Large intestine (tissue), 12 donors: Measurements from ENCODE around the gene PNMA6F. TPM values are rescaled to one million over a fixed set of nuclear protein-coding genes. Genes with fewer than 3 reads are reported as not detected.

ENCODE experiments used
- DNase-seq, 2 donors: peaks; one replicate each; pipeline versions ENCODE4 v3.0.0 to v3.0.0-alpha.2; 2013
- H3K27ac ChIP-seq: one replicate; pipeline ENCODE4 v1.5.1; 2013; ENCODE audit warnings: low read length
- H3K27me3 ChIP-seq: 2 replicates; pipeline ENCODE4 v1.6.1; 2013; ENCODE audit warnings: low read length; ENCODE audit not compliant: control insufficient read depth, insufficient read depth
- H3K36me3 ChIP-seq: 2 replicates; pipeline ENCODE4 v1.6.1; 2013; ENCODE audit warnings: low read length; ENCODE audit not compliant: control insufficient read depth, insufficient read depth
- H3K4me1 ChIP-seq: one replicate; pipeline ENCODE4 v1.6.1; 2013; ENCODE audit warnings: low read length; ENCODE audit not compliant: control insufficient read depth, insufficient read depth
- H3K4me3 ChIP-seq: one replicate; pipeline ENCODE4 v1.5.1; 2013; ENCODE audit warnings: low read length
- H3K9me3 ChIP-seq: one replicate; pipeline ENCODE4 v1.6.1; 2013; ENCODE audit warnings: mild to moderate bottlenecking, low read depth, low read length, moderate library complexity; ENCODE audit not compliant: control insufficient read depth
- WGBS: methylation state at CpG from one replicate; pipeline ENCODE4 v1.1.5; 2013; ENCODE audit warnings: low lambda C conversion rate; ENCODE audit not compliant: insufficient coverage; 5-methylcytosine and 5-hydroxymethylcytosine counted together
- long read RNA-seq, 11 donors: transcript quantifications; one replicate each; lab custom pipeline, GENCODE V29; 2026
- polyA plus RNA-seq: library from polyadenylated mRNA; unstranded; fragments of 120-200 nt; gene quantifications from one replicate; pipeline ENCODE4 v1.2.1, GENCODE V29; 2013

PNMA6F gene
- 0.01 TPM for polyA plus RNA-seq
- long read RNA-seq, donor 1: 0 reads
- long read RNA-seq, donor 2: 0 reads
- long read RNA-seq, donor 3: 0 reads
- long read RNA-seq, donor 4: 0 reads
- long read RNA-seq, donor 5: 0 reads
- long read RNA-seq, donor 6: 0 reads
- long read RNA-seq, donor 7: 0 reads
- long read RNA-seq, donor 8: 0 reads
- long read RNA-seq, donor 9: 0 reads
- long read RNA-seq, donor 10: 0 reads
- long read RNA-seq, donor 11: 0 reads

DNA sequence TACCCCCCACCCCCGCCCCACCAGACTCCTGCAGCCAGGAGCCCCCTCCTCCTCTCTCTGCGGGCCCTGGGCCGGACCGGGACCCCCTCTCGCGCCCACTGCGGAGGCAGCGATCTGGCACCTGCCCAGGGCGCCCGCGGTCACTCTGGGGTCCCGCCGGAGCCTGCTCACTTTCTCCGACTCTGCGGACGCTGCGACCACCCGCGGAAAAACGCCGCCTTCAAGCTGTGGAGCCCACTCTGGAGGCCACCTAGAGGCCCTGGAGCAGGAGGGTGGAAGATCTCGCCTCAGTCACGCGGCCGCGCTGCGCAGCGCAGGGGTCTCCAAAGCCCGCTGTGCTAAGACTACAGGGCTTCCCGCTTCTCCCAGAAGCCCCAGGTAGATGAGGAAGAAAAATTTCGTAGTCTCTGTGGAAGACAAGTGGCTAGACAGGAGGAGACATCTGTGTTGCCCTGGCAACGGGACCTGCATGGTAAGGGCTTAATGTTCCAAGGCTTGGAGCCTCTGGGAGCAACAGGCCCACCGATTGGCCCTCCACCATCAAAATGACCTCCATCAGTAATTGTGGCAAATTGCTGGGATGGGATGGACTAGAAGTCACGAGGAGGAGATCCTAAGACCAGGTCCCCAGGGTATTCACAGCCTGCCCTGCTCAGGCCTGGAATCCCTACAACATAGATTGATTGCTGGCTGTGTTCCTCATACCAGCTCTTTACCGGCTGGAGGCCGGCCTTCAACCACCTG is at the start of gene PNMA6F:
PNMA6F (minus strand) TSS at position 387 of the 744 bp plus-strand sequence. CDS start 1,093 bp downstream, outside the sequence.
- Histone ChIP-seq H3K27ac (no peak within 1 kb of the TSS), H3K4me3 (no peak within 1 kb of the TSS), H3K27me3 (peaks cover 15% of the 10 kb centered on the region), H3K4me1 (no peaks in the 10 kb centered on the region), H3K9me3 (no peaks in the 10 kb centered on the region), H3K36me3 (no peaks in the 10 kb centered on the region)
- DNase-seq: no peak
- no CpG with 5 or more reads among the region's 36 CpGs for WGBS

DNA sequence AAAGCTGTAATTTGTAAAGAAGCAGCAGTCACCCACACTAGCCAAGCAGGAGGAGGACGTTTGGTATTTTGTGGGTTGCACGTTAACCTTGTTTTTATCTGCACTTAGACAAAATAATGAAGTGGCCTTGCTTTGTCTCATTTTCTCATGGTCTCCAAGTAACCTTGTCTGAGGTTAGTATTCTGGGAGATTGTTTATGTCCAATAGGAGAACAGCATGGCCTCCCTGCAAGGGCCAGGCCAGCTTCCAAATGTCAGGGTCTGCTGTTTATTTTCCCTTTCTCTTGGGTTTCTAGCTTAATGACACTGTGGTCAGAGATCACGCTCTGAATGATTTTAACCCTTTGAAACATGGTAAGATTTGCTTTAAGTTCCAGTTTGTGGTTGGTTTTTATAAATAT is 49.7 kb upstream of the PNMA6F start:
- WGBS: no CpG with 5 or more reads among the region's 3 CpGs
- Histone ChIP-seq H3K27me3 (no peaks in the 10 kb centered on the region), H3K4me1 (no peaks in the 10 kb centered on the region), H3K4me3 (no peak overlapping the region), H3K9me3 (no peaks in the 10 kb centered on the region), H3K36me3 (no peaks in the 10 kb centered on the region), H3K27ac (no peak overlapping the region)
- DNase-seq: no peak

DNA sequence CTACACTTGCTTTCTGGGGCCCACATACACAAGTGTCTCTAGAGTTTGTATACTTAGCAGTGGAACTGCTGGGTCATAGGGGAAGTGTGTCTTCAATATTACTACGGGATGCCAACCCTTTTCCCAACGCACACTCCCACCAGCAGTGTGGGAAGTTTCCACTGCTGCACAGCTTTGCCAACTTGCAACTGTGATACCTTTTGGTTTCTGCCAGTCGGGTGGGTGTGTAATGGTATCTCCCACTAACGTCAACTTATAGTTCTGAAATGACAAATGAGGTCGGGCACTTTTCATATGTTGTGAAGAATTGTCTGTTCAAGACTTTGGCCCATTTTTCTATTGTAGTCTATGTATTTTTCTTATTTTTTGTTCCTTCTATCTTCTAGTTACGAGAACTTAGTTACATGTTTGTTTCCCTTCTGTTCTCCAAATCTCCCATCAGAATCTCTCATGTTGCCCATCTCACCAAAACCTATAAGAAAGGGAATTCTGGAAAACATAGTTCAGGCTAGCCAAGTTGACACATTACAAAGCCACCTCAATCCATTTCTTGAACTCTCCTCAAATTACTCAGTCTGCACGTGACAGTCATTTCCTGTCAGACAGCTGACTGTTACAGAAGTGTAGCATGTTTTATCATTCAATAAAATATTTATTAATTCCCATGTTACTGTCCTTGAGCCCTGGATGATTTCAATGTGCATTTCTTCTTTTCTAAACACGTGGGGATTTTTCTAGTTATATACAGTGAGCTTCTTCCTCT is 48.9 kb upstream of the PNMA6F start:
- H3K36me3 ChIP-seq: no peaks in the 10 kb centered on the region
- no peak overlapping the region for H3K4me3 ChIP-seq
- H3K9me3 ChIP-seq: no peaks in the 10 kb centered on the region
- DNase-seq: no peak
- 100% methylated on average over 1 of the region's 8 CpGs for WGBS
- no peaks in the 10 kb centered on the region for H3K4me1 ChIP-seq
- H3K27ac ChIP-seq: no peak overlapping the region
- H3K27me3 ChIP-seq: no peaks in the 10 kb centered on the region

DNA sequence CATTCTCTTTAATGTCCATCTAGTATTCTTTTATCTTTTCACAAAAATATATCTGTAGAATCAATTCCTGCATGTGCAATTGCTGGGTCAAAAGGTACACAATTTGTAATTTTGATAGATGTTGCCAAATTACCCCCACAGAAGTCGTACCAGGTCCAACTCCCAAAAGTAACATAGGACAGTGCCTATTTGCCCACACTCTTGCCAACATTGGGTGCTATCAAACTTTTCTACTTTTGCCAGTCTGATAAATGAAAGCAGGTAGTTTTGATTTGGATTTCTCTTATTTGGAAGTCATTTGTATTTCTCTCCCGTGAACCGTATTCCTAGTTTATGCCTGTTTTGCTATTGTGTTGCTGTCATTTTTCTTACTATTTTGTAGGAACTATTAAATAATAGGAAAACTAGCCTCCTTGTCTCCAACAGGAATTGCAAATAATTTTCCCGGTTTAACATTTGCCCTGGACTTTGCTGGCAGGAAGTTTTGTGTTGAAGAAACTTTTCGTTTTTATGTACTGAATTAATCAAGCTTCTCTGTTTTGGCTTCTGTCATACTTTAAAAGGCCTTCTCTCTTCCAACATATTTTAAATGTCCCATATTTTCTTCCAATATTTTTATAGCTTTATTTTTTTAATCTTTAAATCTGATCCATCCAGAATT is 45.4 kb upstream of the PNMA6F start:
- no peak overlapping the region for H3K4me3 ChIP-seq
- H3K27ac ChIP-seq: no peak overlapping the region
- no peaks in the 10 kb centered on the region for H3K4me1 ChIP-seq
- no peaks in the 10 kb centered on the region for H3K36me3 ChIP-seq
- no peak for DNase-seq
- WGBS: no CpG with 5 or more reads among the region's 5 CpGs
- no peaks in the 10 kb centered on the region for H3K27me3 ChIP-seq
- H3K9me3 ChIP-seq: no peaks in the 10 kb centered on the region

DNA sequence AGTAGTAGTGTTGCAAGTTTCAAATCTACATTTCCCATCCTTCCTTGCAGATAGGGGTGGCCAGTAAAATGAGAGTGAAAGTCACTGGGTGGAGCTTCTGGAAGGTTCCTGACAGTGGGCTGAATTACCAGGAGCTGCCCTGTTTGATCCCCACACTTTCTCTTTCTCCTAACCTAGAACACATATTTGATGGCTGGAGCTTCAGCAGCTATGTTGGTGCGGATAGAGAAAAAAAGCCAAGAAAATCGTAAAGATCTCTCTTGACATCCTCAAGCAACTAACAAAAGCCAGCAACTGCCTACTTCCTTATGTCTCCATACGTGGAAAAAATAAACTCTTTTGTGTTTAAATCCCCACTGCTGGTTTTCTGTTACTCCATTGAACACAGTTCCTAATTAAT is 44.6 kb upstream of the PNMA6F start:
- no peak overlapping the region for H3K4me3 ChIP-seq
- WGBS: no CpG with 5 or more reads among the region's 3 CpGs
- H3K27me3 ChIP-seq: no peaks in the 10 kb centered on the region
- no peaks in the 10 kb centered on the region for H3K36me3 ChIP-seq
- no peak overlapping the region for H3K27ac ChIP-seq
- DNase-seq: no peak
- H3K4me1 ChIP-seq: no peaks in the 10 kb centered on the region
- H3K9me3 ChIP-seq: no peaks in the 10 kb centered on the region

DNA sequence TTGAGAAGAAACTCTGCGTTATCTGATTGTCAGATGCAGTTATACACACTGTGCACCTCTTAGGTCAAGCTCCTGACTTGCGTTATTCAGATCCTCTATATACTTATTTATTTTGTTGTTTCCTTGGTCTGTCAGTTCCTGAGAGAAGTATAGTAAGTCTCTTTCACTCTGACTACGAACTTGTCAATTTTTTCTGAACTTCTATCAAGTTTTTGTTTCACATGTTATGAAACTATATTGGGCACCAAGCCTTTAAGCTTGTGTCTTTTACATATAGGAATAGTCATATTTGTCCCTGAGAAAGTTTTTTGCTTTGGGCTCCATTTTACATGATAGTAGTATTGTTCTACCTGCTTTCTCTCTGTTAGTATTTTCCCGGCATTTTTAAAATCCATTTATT is 44.1 kb upstream of the PNMA6F start:
- Histone ChIP-seq H3K27me3 (no peaks in the 10 kb centered on the region), H3K36me3 (no peaks in the 10 kb centered on the region), H3K27ac (no peak overlapping the region), H3K9me3 (no peaks in the 10 kb centered on the region), H3K4me1 (no peaks in the 10 kb centered on the region), H3K4me3 (no peak overlapping the region)
- 80% methylated on average over 1 of the region's 4 CpGs for WGBS
- DNase-seq: no peak

DNA sequence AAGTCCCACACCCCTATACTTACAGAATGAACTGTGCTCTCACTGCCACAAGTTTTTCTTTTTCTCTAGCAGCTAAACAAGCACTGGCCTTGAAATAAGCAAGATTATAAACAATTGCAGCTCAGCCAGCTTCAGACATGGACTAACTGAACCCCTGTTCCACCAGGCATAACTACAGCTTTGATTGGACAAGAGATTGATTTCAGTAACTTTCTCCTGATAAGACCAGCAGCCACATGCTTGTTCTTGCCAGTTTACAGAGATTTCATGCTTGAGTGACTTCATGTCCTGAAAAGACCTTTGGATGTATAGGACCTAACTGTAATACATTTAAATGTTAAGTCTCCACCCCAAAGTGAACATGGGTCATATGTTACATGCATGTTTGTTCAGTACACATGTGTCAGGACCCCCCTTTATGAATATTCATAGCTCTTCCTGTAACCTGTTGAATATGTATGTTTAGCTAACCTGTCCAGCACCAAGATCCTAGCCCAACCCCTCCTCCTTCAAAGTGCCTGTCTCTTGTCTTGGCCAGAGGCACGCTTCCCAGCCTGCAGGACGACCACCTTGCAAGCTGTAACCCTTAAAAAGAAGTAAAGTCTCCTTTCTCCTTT is 40.3 kb upstream of the PNMA6F start:
- WGBS: no CpG with 5 or more reads among the region's 2 CpGs
- Histone ChIP-seq H3K9me3 (no peaks in the 10 kb centered on the region), H3K4me1 (no peaks in the 10 kb centered on the region), H3K4me3 (no peak overlapping the region), H3K36me3 (no peaks in the 10 kb centered on the region), H3K27me3 (no peaks in the 10 kb centered on the region), H3K27ac (no peak overlapping the region)
- no peak for DNase-seq

DNA sequence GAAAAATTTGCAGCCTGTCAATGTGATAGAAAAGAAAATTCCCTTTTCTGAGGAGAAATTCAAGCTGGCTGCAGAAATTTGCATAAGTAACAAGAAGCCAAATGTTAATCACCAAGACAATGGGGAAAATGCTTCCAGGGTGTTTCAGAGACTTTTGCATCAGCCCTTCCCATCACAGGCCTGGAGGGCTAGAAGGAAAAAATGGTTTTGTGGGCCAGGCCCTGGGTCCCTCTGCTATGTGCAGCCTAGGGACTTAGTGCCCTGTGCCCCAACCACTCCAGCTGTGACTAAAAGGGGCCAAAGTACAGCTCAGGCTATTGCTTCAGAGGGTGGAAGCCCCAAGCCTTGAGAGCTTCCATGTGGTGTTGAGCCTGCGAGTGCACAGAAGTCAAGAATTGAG is 36.3 kb upstream of the PNMA6F start:
- no peaks in the 10 kb centered on the region for H3K27me3 ChIP-seq
- peaks cover 2% of the 10 kb centered on the region for H3K4me1 ChIP-seq
- no peak overlapping the region for H3K27ac ChIP-seq
- no peak overlapping the region for H3K4me3 ChIP-seq
- no peaks in the 10 kb centered on the region for H3K36me3 ChIP-seq
- H3K9me3 ChIP-seq: no peaks in the 10 kb centered on the region
- WGBS: no CpG with 5 or more reads among the region's 1 CpG
- no peak for DNase-seq

DNA sequence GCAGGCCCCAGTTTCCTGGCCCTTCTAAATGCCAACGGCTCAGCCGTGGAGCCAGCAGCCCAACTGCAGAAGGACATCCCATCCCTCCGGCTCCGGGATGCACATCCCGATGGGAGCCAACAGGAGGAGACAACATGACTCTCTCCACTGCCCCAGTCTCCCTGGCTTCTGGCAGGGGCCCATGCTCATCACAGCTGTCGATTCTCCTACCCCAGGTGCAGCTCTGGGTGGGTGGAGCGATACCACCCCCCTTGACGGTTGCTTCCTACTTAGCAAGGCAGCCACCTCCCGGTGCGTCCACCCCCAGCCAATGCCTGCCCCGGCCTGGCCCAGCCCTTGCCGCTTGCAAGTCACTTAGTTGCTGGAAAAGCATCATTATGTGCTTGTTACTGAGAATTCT is 31.8 kb upstream of the PNMA6F start:
- WGBS: no CpG with 5 or more reads among the region's 12 CpGs
- Histone ChIP-seq H3K27me3 (no peaks in the 10 kb centered on the region), H3K4me3 (no peak overlapping the region), H3K4me1 (peaks cover 2% of the 10 kb centered on the region), H3K36me3 (peaks cover 4% of the 10 kb centered on the region), H3K27ac (no peak overlapping the region), H3K9me3 (no peaks in the 10 kb centered on the region)
- DNase-seq: no peak

DNA sequence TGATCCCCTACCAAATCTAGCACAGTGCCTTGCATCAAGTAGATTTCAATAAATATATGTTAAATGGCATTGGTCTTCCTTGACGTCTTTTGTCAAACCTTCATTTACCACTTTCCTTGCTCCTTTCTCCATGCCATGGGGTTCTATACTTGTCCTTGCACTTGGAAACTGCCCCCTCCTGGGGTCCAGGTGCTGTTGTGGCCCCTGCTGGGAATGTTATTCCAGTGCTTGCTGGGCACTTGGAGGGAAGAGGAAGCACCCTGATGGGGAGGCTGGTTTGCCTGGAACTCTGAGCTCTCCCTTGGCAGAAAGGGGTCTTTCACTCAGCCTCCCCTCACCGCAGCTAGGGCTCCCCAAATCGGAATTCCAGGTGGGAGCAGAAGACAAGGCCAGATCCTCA is 31.3 kb upstream of the PNMA6F start:
- Histone ChIP-seq H3K4me3 (no peak overlapping the region), H3K27me3 (no peaks in the 10 kb centered on the region), H3K36me3 (peaks cover 8% of the 10 kb centered on the region), H3K4me1 (peaks cover 2% of the 10 kb centered on the region), H3K27ac (no peak overlapping the region), H3K9me3 (no peaks in the 10 kb centered on the region)
- WGBS: no CpG with 5 or more reads among the region's 3 CpGs
- no peak for DNase-seq
